Nephron progenitor cell (in vitro differentiated cells): ENCODE measurements around the gene WDCP.

ENCODE experiments used
- DNase-seq: peaks from one replicate; pipeline ENCODE4 v3.0.0; 2021
- H3K27ac Mint-ChIP-seq: 2 replicates; pipeline ENCODE4 v1.8.0; 2021; ENCODE audit warnings: mild to moderate bottlenecking, moderate library complexity, mixed read lengths
- H3K27me3 Mint-ChIP-seq: 2 replicates; pipeline ENCODE4 v1.8.0; 2021; ENCODE audit warnings: mild to moderate bottlenecking, low read depth, mixed read lengths; ENCODE audit not compliant: poor library complexity
- H3K36me3 Mint-ChIP-seq: 2 replicates; pipeline ENCODE4 v1.8.0; 2021; ENCODE audit warnings: low read depth, mixed read lengths
- H3K4me1 Mint-ChIP-seq: 2 replicates; pipeline ENCODE4 v1.8.0; 2021; ENCODE audit warnings: mixed read lengths
- H3K4me3 Mint-ChIP-seq: 2 replicates; pipeline ENCODE4 v1.8.0; 2021; ENCODE audit warnings: mild to moderate bottlenecking, moderate library complexity, mixed read lengths
- H3K9me3 Mint-ChIP-seq: 2 replicates; pipeline ENCODE4 v1.8.0; 2021; ENCODE audit warnings: mild to moderate bottlenecking, moderate library complexity, mixed read lengths
- CTCF ChIP-seq: fragments of 200-600 bp; sonication (generic); IDR thresholded peaks from 2 replicates; pipeline ENCODE4 v1.5.0; 2021; ENCODE audit warnings: antibody characterized with exemption

The WDCP gene

GRCh38 chr2:24072259-24072658 lies 25.1 kb upstream of the WDCP start:
- no peak for DNase-seq
- TF ChIP-seq CTCF: no peak
- peaks cover under 1% of the 10 kb centered on the region for H3K27me3 Mint-ChIP-seq
- peaks cover 19% of the 10 kb centered on the region for H3K4me1 Mint-ChIP-seq
- H3K9me3 Mint-ChIP-seq: no peaks in the 10 kb centered on the region
- H3K4me3 Mint-ChIP-seq: no peak overlapping the region
- peaks cover 53% of the 10 kb centered on the region for H3K36me3 Mint-ChIP-seq
- H3K27ac Mint-ChIP-seq: no peak overlapping the region

- H3K4me3 Mint-ChIP-seq: no peak overlapping the region
- no peaks in the 10 kb centered on the region for H3K4me1 Mint-ChIP-seq
- H3K27ac Mint-ChIP-seq: no peak overlapping the region
- no peaks in the 10 kb centered on the region for H3K27me3 Mint-ChIP-seq
- DNase-seq: no peak
- no peaks in the 10 kb centered on the region for H3K9me3 Mint-ChIP-seq
- peaks cover 32% of the 10 kb centered on the region for H3K36me3 Mint-ChIP-seq
- TF ChIP-seq CTCF: no peak
Measured at GRCh38 chr2:24065341-24065740, 18.1 kb upstream of the WDCP start.

GRCh38 chr2:24058564-24059271 lies 11.5 kb upstream of the WDCP start:
- peaks cover 7% of the 10 kb centered on the region for H3K36me3 Mint-ChIP-seq
- H3K27me3 Mint-ChIP-seq: peaks cover 3% of the 10 kb centered on the region
- H3K4me1 Mint-ChIP-seq: no peaks in the 10 kb centered on the region
- no peak for DNase-seq
- no peak for TF ChIP-seq CTCF
- no peak overlapping the region for H3K27ac Mint-ChIP-seq
- H3K9me3 Mint-ChIP-seq: no peaks in the 10 kb centered on the region
- H3K4me3 Mint-ChIP-seq: no peak overlapping the region

GRCh38 chr2:24055750-24056149 lies 8.6 kb upstream of the WDCP start:
- H3K27ac Mint-ChIP-seq: no peak overlapping the region
- H3K36me3 Mint-ChIP-seq: peaks cover 7% of the 10 kb centered on the region
- H3K4me1 Mint-ChIP-seq: no peaks in the 10 kb centered on the region
- TF ChIP-seq CTCF: no peak
- DNase-seq: no peak
- H3K4me3 Mint-ChIP-seq: no peak overlapping the region
- H3K9me3 Mint-ChIP-seq: no peaks in the 10 kb centered on the region
- peaks cover 3% of the 10 kb centered on the region for H3K27me3 Mint-ChIP-seq

- H3K4me3 Mint-ChIP-seq: no peak overlapping the region
- DNase-seq: no peak
- no peak for TF ChIP-seq CTCF
- H3K9me3 Mint-ChIP-seq: no peaks in the 10 kb centered on the region
- H3K36me3 Mint-ChIP-seq: peaks cover 7% of the 10 kb centered on the region
- H3K27me3 Mint-ChIP-seq: peaks cover 3% of the 10 kb centered on the region
- H3K4me1 Mint-ChIP-seq: no peaks in the 10 kb centered on the region
- no peak overlapping the region for H3K27ac Mint-ChIP-seq
Measured at GRCh38 chr2:24054366-24055010, 7.3 kb upstream of the WDCP start.

- H3K4me1 Mint-ChIP-seq: no peaks in the 10 kb centered on the region
- no peak overlapping the region for H3K4me3 Mint-ChIP-seq
- DNase-seq: no peak
- H3K27ac Mint-ChIP-seq: no peak overlapping the region
- H3K36me3 Mint-ChIP-seq: peaks cover 7% of the 10 kb centered on the region
- no peak for TF ChIP-seq CTCF
- H3K27me3 Mint-ChIP-seq: no peaks in the 10 kb centered on the region
- H3K9me3 Mint-ChIP-seq: no peaks in the 10 kb centered on the region
Measured at GRCh38 chr2:24052951-24053350, 5.8 kb upstream of the WDCP start.
